HG03175 (cell line): ENCODE results near the gene CDK9.

Experiments
- ATAC-seq: cut with Tn5 transposase; IDR thresholded peaks from one replicate; pipeline ENCODE4 v1.9.1; 2021; ENCODE audit warnings: mild to moderate bottlenecking, moderate library complexity; ENCODE audit not compliant: unreplicated experiment

Gene CDK9

DNA sequence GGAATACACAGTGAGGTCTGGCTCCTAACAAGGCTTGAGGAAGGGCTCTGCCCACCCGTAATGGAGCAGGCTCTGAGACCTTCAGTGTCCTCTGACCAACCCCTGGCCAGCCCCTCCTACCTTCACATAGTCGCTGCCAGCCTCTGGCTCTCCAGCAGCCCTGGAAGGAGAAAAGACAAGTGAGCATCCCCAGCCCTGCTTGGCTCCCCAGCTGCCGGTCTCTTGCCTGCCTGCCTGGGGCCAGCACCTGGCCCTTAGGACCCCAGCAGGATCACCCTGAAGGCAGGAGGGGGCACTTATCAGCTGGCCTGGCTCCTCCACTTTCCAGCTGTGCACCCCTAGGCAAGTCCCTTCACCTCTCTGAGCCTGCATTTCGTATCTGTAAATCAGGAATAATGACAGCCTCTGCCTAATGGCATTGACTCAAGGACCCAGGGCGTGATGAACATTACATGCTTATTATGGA, 24.3 kb upstream of the CDK9 start:
- no peak for ATAC-seq

DNA sequence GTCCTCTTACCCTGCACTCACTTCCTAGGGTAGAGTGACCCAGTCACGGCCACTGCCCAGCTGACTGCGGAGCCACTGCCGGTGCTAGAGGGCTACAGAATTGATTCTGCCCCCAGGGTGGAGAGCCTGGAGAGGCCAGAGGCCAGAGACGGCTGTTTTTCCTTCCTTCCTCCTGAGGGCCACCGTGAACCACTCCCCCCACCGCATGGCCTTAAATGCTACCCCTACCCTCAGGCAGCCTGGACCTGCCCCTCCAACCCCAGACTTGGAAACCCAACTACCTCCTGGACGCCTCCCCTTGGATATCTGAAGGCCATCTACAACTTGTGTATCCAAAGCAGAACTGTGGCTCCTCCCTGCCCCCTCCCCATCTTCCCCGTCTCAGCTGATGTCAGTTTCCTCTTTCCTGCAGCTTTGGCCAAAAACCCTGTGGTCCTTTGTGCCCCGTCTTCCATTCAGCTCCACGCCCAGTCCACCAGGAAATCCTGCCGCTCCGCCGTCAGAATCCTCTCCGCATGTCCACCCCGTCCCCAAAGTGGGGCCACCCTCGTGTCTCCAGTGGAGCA, 23.6 kb upstream of the CDK9 start:
- ATAC-seq, result no peak

DNA sequence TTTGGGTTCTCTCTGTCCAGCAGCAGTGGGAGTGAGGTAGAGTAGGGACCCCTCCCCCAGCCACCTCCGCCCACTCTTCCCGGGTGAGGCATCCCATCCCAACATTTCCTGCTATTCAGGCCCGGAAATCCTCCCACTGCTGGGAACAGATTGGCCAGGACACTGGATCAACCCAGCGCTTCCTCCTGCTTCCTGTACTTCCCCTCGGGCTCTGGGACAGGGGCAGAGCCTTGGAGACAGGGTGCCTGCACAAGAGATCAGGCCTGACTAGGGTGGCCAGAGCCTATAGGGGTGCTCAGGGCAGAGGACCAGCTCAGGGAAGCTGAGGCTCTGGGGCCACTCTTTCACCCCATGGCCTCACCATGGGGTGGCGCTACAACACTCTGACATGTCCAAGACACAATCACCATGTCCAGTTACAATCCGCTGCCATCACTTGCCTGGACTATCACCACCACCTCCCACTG, 21.9 kb upstream of the CDK9 start:
- no peak for ATAC-seq

DNA sequence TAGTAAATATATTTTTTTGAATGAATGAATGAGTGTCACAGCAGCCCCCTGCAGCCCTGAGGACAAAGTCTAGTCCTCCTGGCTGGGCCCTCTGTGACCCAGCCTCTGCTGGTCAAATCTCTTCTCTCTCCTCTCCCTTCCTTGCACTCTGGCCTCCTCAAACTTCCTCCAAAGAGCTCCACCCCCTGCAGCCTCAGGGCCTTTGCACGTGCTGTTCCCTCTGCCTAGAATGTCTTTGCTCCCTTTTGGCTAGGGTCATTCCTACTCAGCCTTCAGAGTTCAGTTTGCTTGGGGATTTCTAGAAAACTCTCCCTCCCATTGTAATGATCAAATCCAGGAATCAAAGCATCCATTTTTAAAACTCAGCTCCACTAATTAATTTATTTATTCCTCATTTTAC, 20.4 kb upstream of the CDK9 start:
- no peak for ATAC-seq

DNA sequence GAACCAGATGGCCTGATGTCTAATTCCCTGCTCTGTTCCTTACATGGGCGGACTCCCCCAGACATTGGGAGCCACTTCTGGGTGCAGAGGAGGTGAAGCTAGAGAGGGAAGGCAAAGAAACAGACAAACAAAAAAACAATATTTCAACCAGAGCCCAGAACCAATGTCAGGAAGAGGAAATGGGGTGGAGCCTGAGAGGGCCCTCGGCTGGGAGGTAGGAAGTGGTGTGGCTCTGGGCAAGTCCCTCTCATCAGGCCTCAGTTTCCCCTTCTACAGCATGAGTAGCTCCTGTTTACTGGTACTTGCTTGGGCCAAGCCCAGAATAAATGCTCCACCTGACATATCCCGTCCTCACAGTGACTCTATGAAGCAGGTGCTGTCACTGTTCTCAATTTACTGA, 18.4 kb upstream of the CDK9 start:
- ATAC-seq, result no peak

DNA sequence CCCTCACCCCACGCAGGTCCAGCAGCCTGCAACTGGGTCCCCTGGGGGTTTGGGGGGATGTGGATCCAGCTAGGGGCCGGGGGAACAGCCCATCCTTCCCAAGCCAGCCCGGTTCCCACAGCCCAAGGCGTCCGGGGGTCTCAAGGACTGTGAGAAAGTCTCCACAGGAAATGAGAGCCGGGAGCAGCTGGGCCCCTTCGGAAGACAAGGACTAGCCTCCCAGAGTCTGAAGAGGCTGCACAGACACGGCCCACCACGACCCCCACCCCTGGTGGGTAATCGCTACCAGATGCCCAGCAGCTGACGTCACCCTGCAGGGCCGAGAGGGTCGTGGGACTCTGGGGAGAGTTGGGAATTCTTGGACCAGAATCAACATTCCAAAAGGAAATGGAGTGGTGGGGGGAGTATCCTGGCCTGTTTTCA, 17.9 kb upstream of the CDK9 start:
- no peak for ATAC-seq

DNA sequence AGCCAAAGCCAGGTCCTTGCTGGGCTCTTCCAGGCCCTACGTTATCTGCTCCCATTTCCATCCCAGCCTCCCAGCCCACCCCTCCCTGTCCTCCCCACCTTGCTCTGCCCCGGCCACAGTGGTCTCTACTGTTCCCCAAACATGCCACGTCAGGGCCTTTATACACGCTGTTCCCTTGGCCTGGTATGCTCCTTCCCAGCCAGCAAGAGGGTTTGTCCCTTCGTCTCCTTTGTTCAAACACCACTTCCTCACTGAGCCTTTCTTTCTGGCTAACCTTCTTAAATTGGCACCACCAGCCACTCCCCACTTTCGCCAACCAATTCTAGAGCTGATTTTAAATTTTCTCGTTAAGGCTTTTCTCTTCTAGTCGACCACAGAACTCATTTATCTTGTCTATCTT, 17.1 kb upstream of the CDK9 start:
- no peak for ATAC-seq

DNA sequence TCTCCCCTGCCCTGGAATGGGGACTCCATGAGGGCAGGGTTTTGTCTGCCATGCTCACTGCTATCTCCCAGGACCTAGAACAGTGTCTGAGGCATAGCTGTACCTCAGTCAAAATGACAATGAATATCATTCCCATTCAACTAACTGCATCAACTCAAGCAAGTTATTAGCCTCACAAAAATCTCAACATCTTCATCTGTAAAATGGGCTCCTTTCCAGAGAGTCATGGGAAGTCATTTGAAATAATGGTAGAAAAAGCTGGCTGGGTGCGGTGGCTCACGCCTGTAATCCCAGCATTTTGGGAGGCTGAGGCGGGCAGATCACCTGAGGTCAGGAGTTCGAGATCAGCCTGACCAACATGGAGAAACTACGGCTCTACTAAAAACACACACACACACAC, 16.7 kb upstream of the CDK9 start:
- no peak for ATAC-seq

DNA sequence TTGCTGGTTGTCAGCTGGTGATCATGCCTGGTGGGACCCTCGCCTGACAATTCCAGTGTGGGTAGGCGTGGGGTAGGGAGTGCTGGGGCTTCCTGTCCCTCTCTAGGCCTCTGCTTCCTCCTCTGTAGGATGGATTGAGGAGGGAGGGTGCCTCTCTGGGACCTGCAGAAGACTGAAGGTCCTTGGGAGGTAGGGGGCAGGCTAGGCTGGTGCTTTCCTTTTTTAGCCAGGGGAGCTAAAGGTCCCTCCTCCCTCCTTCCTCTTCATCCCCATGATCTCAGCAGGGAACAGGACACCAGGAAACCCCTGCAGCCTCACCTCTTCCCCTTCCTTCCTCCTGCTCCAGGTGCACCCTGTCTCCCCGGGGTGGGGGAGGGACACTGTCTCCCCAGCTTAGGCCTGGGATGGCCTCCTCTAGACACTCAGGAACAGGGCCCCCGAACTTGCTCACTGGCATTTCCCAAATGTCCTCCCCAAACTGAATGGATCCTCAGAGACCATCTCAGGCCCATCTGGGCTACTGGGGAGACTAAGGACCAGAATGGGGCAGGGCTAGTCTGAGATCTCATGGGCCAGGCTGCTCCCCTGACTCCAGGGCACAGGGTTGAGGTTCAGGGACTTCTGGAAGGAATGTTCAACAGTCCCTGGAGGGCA, 15.8 kb upstream of the CDK9 start:
- no peak for ATAC-seq

DNA sequence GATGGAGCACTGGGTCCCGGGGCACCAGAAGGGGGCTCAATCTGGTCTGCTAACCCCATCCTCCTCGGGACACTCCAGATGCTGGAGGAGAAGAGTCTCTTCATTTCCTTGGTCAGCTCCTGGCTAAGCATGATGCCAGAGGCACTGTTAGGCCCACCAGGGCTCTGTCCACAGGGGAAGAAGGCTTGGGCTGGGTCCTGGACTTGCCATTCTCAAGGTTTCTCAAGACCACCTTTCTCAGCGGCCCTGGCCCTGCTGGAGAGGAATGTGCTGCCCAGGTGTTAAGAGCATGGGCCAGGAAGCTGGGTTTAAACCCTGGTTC, 15.3 kb upstream of the CDK9 start:
- ATAC-seq, result no peak

DNA sequence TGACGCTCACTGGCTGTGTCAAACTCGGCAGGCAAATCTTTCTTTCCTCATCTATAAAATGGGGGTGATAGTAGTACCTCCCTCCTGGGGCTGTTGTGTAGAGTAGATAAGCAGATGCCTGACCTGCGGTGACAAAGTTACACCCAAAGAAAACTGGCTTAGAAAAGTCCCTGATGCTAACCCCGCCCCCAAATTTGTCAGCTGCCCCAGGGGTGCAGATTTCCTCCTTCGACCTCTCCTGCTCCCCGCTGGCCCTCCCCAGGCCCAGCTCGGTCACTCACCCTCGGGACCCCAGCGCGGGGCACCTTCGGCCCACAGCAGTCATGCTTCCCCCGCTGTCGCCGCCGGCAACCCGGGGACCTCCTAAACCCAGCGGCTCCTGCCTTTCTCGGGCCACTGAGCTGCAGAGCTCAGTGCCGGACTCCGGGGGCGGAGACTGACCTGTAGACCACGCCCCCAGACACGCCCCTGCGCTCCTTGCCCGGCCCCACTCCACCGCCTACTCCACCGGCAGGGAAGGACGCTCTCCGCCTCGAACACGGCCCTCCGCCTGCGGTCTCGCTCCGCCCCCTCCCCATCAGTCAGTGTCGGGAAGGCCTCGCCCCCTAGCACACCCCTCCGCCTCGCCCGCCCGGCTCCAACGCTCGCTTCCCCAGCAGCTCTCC, 14.8 kb upstream of the CDK9 start:
- peak; percentile 86 for ATAC-seq

DNA sequence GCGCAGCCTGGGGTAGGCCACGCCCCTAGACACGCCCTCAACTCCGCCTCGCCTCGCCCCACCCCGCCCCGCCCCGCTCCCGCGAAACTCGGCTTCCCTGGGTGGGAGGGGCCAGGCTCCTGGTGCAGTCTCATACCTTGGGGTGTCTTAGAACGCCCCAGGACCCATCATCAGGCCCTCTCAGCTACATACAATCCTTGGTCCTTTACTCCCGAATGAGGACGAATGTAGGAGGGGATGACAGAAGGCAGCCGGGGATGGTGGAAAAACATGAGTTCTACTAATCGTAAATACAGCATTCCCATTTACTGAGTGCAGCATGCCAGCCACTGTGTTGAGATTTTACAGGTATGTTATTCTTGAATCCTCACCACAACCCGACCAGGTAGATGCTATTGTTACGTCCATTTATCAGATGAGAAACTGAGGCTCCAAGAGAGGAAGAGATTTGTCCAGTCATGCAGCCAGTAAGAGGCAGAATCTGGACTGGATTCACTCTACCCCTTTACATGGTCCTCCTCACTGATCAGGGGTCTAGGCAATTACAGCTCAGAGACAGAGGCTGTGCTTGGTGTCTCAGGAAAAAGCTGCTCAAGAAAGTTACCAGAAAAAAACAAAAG, 14.2 kb upstream of the CDK9 start:
- ATAC-seq, result no peak

DNA sequence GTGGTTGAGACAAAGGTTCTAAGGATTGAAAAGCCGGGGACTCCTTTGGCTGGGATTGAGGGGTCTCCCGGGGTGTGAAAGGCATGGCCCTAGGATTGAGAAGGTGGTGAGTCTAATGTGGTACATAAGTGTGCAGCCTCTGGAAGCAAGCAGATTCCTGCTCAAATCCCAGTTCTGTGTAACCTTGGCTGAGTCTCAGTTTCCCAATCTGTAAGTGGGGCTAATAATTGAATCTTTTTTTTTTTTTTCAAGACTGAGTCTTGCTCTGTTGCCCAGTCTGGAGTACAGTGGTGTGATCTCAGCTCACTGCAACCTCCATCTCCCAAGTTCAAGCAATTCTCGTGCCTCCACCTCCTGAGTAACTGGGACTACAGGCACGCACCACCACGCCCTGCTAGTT, 13.2 kb upstream of the CDK9 start:
- no peak for ATAC-seq

DNA sequence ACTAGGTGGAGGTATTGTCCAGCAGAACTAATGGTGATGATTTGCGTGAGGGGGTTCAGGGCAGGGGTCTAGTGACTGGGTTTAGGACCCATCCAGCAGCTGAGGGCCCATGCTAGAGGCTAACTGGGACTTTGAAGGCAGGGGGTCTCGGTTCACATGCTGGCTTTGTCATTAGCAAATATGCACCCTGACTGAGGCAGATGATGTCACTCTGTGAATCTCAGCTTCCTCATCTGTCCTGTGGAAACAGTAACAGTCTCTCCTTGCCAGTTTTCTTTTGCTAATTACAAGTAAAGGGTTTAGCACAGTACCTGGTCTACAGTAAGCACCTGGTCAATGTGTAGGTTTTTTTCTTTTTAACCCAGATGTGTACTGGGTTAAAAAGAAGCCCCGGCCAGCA, 12.6 kb upstream of the CDK9 start:
- ATAC-seq, result no peak

DNA sequence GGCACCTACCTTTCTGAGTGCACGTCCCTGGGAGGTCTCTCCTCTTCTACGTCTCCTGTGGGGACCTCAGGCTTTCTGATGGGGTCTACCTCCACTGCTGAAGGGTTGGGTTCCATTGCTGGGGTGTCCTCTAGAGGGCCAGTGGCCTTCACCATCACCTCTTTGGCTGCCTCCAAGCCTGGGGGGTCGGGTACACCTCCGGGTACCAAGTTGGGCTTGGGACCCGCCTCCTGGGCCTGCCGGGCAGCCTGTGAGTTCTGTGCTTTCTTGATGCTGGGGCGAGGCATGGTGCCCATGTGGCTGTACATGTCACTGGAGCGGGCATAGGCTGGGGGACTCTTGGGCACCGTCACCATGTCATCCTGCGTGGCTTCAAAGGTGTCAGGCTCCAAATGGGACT, 11.9 kb upstream of the CDK9 start:
- ATAC-seq, result no peak

DNA sequence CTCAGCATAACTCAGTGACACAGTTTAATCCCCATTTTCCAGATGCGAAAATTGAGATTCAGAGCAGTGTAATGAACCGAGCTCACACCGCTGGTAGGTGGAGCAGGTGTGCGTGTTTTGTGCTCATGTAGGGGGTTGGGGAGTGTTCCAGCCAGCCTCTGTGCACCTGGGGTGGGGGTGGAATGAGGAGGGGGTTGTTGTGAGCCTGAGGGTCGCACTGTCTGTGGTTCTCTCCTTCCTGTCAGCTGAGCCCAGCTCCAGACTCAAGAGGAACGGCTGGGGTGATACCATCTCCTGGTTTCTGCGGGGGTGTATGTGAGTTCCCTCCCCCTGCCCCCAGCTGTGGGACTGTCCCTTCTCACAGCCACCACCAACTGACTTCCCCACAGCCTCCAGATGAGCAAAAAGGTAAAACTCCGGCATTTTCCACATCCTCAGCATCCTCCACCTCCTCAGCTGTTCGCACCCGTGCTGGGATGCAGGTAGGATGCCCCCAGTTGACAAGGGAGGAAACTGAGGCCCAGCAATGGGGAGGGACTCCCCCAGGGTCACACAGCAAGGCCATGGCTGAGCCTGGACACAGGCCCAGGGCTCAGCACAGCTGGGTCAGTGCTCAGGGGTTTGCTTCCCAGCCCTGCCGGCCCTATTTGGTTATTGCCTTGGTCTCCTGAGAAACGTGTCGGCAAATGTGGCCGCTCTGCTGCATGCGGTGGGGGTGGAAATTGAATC, 9.5 kb upstream of the CDK9 start:
- ATAC-seq, result peak; percentile 34

DNA sequence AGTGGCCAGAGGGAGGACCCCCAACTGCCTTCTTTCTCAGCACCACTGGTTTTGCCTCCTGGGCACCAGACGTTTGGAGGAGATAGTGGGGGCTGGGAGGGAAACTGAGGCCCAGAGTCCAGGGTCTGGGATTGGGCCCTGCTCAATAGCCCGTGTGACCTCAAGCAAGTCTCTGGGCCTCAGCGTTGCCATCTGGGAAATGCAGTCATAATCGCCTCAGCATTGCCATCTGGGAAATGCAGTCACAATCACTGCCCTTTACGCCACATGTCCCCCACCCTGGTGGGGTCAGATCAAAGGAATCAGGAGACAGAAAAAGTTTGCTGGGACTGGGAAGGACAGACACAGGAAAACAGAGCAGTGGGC, 8.9 kb upstream of the CDK9 start:
- no peak for ATAC-seq

DNA sequence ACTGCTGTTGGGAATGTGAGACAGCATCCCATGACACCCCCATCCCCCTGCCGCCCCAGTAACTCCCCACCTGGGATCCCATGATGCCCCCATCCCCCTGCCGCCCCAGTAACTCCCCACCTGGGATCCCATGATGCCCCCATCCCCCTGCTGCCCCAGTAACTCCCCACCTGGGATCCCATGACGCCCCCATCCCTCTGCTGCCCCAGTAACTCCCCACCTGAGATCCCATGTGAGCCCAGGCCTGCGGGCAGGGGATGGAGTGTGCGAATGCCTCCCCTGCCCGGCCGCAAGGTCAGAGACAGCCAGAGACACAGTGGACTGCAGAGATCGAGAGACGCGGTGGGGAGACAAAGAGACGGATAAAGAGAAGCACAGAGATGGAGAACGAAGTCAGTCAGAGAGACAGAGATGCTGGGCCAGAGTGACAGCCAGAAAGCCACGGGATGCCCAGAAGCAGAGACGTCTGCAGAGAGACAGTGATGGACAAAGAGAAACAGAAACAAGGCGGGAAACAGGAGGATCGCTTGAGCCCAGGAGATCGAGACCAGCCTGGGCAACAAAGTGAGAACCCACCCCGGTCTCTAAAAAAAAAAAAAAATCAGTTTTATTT, 8.4 kb upstream of the CDK9 start:
- ATAC-seq, result no peak

DNA sequence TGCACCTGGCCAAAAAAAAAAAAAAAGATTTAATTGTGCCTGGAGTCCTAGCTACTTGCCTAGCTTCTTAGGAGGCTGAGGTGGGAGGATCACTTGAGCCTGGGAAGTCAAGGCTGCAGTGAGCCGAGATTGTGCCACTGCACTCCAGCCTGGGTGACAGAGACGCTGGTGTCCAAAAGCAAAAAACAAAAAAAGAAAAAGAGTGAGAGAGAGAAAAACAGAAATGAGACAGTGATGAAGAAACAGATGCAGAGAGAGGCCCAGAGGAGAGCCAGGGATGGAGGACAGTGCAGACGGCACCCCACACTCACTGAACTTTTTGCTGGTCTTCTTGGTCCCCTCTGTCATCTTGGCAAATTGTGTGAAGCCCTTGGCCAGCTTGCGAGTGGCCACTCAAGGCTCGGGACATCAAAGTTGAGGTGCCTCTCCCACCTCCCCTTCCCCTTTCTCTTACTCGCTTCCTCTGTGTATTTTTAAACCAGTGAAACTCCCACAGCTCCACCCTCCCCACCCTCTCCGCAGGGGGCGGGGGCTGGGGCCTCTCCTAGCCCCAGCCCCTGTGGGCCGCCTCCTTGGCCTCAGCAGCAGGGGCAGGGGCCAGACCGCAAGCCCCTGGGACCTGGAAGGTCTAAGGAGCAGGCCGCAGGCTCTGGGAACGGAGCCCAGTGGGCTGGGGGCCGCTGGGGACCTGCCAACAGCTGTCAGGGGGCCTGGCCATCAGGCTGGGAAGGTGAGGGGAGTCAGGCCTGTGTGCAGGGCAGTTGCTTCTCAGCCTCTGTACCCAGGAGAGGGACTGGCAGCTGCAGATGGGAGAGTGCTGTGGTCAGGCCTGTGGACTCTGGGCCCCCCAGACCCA, 7.3 kb upstream of the CDK9 start, which contains the start of gene SH2D3C:
SH2D3C (minus strand) TSS at position 387 of the 856 bp plus-strand sequence; CDS start at position 348, 39 bp downstream.
- peak; percentile 32 for ATAC-seq
